ENCODE data around the gene CFDP1.

The CFDP1 gene

GRCh38 chr16:75423723-75424104 lies 9.6 kb downstream of the CFDP1 start:
- no peaks in the 10 kb centered on the region for H3K9me3 ChIP-seq (ENCODE audit: low read length)
- TF ChIP-seq EZH2 (IDR thresholded peaks at IDR 0.05; ENCODE audit: borderline replicate concordance, low read length) = no peak
- TF ChIP-seq, protein P1, sequence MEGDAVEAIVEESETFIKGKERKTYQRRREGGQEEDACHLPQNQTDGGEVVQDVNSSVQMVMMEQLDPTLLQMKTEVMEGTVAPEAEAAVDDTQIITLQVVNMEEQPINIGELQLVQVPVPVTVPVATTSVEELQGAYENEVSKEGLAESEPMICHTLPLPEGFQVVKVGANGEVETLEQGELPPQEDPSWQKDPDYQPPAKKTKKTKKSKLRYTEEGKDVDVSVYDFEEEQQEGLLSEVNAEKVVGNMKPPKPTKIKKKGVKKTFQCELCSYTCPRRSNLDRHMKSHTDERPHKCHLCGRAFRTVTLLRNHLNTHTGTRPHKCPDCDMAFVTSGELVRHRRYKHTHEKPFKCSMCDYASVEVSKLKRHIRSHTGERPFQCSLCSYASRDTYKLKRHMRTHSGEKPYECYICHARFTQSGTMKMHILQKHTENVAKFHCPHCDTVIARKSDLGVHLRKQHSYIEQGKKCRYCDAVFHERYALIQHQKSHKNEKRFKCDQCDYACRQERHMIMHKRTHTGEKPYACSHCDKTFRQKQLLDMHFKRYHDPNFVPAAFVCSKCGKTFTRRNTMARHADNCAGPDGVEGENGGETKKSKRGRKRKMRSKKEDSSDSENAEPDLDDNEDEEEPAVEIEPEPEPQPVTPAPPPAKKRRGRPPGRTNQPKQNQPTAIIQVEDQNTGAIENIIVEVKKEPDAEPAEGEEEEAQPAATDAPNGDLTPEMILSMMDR (IDR thresholded peaks at IDR 0.05; ENCODE audit: low read length) = no peak
- no peaks in the 10 kb centered on the region for H4K20me1 ChIP-seq (ENCODE audit: insufficient read depth, low read length)
- no peak overlapping the region for H3K27ac ChIP-seq (ENCODE audit: low read depth, low read length, poor library complexity, severe bottlenecking)
- H2AFZ ChIP-seq (ENCODE audit: low read length) = no peak overlapping the region
- H3K4me3 ChIP-seq (ENCODE audit: low read depth, low read length, poor library complexity, severe bottlenecking) = no peak overlapping the region
- H3K27me3 ChIP-seq (ENCODE audit: insufficient read depth, low read length) = no peaks in the 10 kb centered on the region
- H3F3A ChIP-seq (ENCODE audit: insufficient read depth, low read length) = no peaks in the 10 kb centered on the region
- no peak overlapping the region for H3K4me2 ChIP-seq (ENCODE audit: low read length)
- H3K79me2 ChIP-seq (ENCODE audit: insufficient read depth, low read length) = peaks cover 62% of the 10 kb centered on the region
- no peaks in the 10 kb centered on the region; the same call in 1 of the 2 replicates for H3K36me3 ChIP-seq (ENCODE audit: insufficient read depth, low read length)
- no peak overlapping the region for H3K9ac ChIP-seq (ENCODE audit: low read length)
- no peaks in the 10 kb centered on the region for H3K9me2 ChIP-seq (ENCODE audit: low read depth, low read length)
- H3K4me1 ChIP-seq (ENCODE audit: insufficient read depth, low read length, severe bottlenecking) = peaks cover 14% of the 10 kb centered on the region

GRCh38 chr16:75421820-75422126 lies 11.5 kb downstream of the CFDP1 start:
- H3K4me1 ChIP-seq (ENCODE audit: insufficient read depth, low read length, severe bottlenecking) = peaks cover 14% of the 10 kb centered on the region
- H3K79me2 ChIP-seq (ENCODE audit: insufficient read depth, low read length) = peaks cover 60% of the 10 kb centered on the region
- no peak overlapping the region for H3K27ac ChIP-seq (ENCODE audit: low read depth, low read length, poor library complexity, severe bottlenecking)
- H3K9me3 ChIP-seq (ENCODE audit: low read length) = no peaks in the 10 kb centered on the region
- H3K27me3 ChIP-seq (ENCODE audit: insufficient read depth, low read length) = no peaks in the 10 kb centered on the region
- H2AFZ ChIP-seq (ENCODE audit: low read length) = no peak overlapping the region
- H4K20me1 ChIP-seq (ENCODE audit: insufficient read depth, low read length) = no peaks in the 10 kb centered on the region
- H3F3A ChIP-seq (ENCODE audit: insufficient read depth, low read length) = no peaks in the 10 kb centered on the region
- no peak overlapping the region for H3K9ac ChIP-seq (ENCODE audit: low read length)
- no peaks in the 10 kb centered on the region for H3K36me3 ChIP-seq (ENCODE audit: insufficient read depth, low read length)
- H3K4me2 ChIP-seq (ENCODE audit: low read length) = no peak overlapping the region; the same call in 1 of the 2 replicates
- no peaks in the 10 kb centered on the region for H3K9me2 ChIP-seq (ENCODE audit: low read depth, low read length)
- no peak overlapping the region for H3K4me3 ChIP-seq (ENCODE audit: low read depth, low read length, poor library complexity, severe bottlenecking)
- TF ChIP-seq, protein P1 (IDR thresholded peaks at IDR 0.05; ENCODE audit: low read length) = no peak

DNA sequence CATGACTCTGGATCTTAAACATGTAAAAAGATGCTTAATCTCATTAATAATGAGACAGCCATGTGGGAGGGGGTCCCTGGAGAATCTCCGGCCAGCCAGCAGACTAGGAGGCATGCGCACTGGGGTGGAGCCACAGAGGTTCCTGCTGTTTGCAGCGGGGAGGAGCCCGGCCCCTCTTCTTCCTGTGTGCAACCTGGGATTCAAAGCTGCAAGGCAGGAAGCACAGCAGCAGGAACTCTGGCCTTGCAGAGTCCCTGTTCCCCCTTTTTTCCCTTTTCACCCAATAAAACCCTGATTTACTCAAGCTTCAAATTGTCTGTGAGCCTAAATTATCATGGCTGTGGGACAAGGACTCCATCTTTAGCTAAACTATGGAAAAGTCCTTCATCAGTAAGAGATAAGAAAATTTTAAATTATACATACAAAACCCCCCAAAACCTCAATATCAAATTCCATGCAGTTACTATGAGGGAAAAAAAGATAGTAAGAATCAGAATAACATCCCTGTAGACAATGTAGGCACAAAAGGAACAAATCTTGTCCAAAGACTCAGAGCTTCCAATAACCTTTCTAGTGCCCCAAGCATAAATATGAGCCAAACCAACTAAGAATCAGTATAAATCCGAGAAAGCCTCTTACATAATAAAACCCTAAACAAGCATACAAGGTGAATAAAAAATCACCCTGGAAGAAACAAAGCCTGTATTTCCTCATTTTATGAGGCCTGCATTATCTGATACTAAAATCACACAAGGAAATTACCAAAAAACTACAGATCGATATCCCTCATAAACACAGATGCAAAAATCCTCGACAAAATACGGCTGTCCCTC lies 12.1 kb downstream of the CFDP1 start:
- peaks cover 14% of the 10 kb centered on the region for H3K4me1 ChIP-seq (ENCODE audit: insufficient read depth, low read length, severe bottlenecking)

More for the DNA sequence above, 12.1 kb downstream of the CFDP1 start:
- no peaks in the 10 kb centered on the region for H4K20me1 ChIP-seq (ENCODE audit: insufficient read depth, low read length)
- H3K4me3 ChIP-seq (ENCODE audit: low read depth, low read length, poor library complexity, severe bottlenecking) = no peak overlapping the region
- H3K27me3 ChIP-seq (ENCODE audit: insufficient read depth, low read length) = no peaks in the 10 kb centered on the region
- H3K36me3 ChIP-seq (ENCODE audit: insufficient read depth, low read length) = no peaks in the 10 kb centered on the region
- no peak overlapping the region; the same call in 1 of the 2 replicates for H3K9ac ChIP-seq (ENCODE audit: low read length)
- no peaks in the 10 kb centered on the region for H3K9me2 ChIP-seq (ENCODE audit: low read depth, low read length)
- TF ChIP-seq, protein P1 (IDR thresholded peaks at IDR 0.05; ENCODE audit: low read length) = no peak
- TF ChIP-seq EZH2 (IDR thresholded peaks at IDR 0.05; ENCODE audit: borderline replicate concordance, low read length) = no peak
- H3K79me2 ChIP-seq (ENCODE audit: insufficient read depth, low read length) = peaks cover 57% of the 10 kb centered on the region
- no peaks in the 10 kb centered on the region for H3F3A ChIP-seq (ENCODE audit: insufficient read depth, low read length)
- H2AFZ ChIP-seq (ENCODE audit: low read length) = no peak overlapping the region
- H3K9me3 ChIP-seq (ENCODE audit: low read length) = no peaks in the 10 kb centered on the region
- no peak overlapping the region for H3K27ac ChIP-seq (ENCODE audit: low read depth, low read length, poor library complexity, severe bottlenecking)
- H3K4me2 ChIP-seq (ENCODE audit: low read length) = peak overlapping the region; percentile 22

Measured in OCI-LY1 (cell line).